Adipocyte (in vitro differentiated cells): Measurements from ENCODE around the gene COPE.
A peak's percentile ranks its signal among the peaks of the same experiment; 100 is the strongest.
"Not testable (repeated sequence)": the region's sequence is repeated elsewhere in the genome, so short reads cannot be mapped to it uniquely, and the experiment has no call there.

Experiments used
- DNase-seq: peaks from one replicate; pipeline ENCODE4 v3.0.0-alpha.2; 2015; ENCODE audit warnings: low read depth
- H3K27me3 ChIP-seq: replicated peaks from 2 replicates; pipeline ENCODE4 v1.7.0; 2013; ENCODE audit warnings: mild to moderate bottlenecking, low read length, moderate library complexity; ENCODE audit not compliant: control insufficient read depth, insufficient read depth
- H3K36me3 ChIP-seq: 2 replicates; pipeline ENCODE4 v1.7.0; 2013; ENCODE audit warnings: low read length, mild to moderate bottlenecking, moderate library complexity; ENCODE audit not compliant: control insufficient read depth, insufficient read depth, severe bottlenecking
- H3K4me1 ChIP-seq: 2 replicates; pipeline ENCODE4 v1.7.0; 2013; ENCODE audit warnings: mild to moderate bottlenecking, low read length, moderate library complexity; ENCODE audit not compliant: control insufficient read depth, insufficient read depth
- H3K4me3 ChIP-seq: 2 replicates; pipeline ENCODE4 v1.7.0; 2013; ENCODE audit warnings: mild to moderate bottlenecking, low read length, moderate library complexity
- H3K9ac ChIP-seq: 2 replicates; pipeline ENCODE4 v1.7.0; 2013; ENCODE audit warnings: mild to moderate bottlenecking, low read length, moderate library complexity
- H3K9me3 ChIP-seq: 2 replicates; pipeline ENCODE4 v1.7.0; 2013; ENCODE audit warnings: mild to moderate bottlenecking, low read length, moderate library complexity; ENCODE audit not compliant: control insufficient read depth

The COPE gene

DNA sequence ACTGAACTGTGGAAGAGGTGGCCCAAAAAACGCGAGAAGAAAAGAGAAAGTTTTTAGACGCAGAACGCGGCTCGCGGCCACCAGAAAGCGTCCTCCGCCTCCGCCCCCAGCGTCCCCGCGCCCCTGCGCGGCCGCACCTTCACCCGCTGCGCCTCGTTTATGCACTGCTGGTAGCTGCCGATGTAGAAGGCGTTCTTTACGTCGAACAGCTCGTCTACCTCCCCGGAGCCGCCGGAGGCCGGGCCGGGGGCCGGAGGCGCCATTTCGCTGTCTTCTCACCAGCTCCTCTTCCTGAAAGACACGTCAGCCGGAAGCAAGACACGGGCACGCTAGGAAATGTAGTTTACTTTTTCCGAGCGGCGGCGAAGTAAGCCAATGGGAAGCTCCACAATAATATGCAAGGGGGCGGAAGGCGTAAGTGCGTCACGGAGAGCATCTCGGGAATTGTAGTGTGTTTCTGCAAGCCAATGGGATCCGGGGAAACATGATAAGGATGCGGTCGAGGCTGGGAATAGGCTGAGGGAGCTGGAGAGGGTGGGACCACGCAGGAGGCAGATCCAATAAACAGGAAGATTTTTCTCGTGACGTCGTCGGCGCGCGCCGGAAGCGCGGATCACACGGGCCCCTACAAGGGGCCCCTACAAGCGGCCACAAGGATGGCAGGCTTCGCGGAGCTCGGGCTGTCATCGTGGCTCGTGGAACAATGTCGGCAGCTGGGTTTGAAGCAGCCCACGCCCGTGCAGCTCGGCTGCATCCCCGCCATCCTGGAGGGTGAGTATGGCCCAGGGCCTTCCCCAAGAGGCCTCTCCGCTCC lies at the start of gene COPE, which contains the start of gene DDX49:
Gene COPE, minus strand, starts transcription at position 302 of the 814 bp plus-strand sequence. Its CDS starts 39 bp downstream, at position 263.
Gene DDX49, plus strand, starts transcription at position 630 of the 814 bp plus-strand sequence. Its CDS starts 27 bp downstream, at position 657.
- Histone ChIP-seq H3K4me1 (peaks cover 20% of the 10 kb centered on the region), H3K4me3 (peak within 1 kb of the TSS; percentile 98), H3K9ac (peak within 1 kb of the TSS; percentile 96), H3K36me3 (peaks cover 38% of the 10 kb centered on the region), H3K9me3 (no peaks in the 10 kb centered on the region), H3K27me3 (no peaks in the 10 kb centered on the region)
- peak; percentile 100 for DNase-seq

- Histone ChIP-seq H3K27me3 (no peaks in the 10 kb centered on the region), H3K4me1 (peaks cover 28% of the 10 kb centered on the region), H3K36me3 (no peaks in the 10 kb centered on the region), H3K9me3 (no peaks in the 10 kb centered on the region), H3K9ac (peak overlapping the region; percentile 25), H3K4me3 (no peak overlapping the region)
- peak; percentile 15 for DNase-seq
Observed at GRCh38 chr19:18967358-18968146, 48.4 kb upstream of the COPE start.

DNA sequence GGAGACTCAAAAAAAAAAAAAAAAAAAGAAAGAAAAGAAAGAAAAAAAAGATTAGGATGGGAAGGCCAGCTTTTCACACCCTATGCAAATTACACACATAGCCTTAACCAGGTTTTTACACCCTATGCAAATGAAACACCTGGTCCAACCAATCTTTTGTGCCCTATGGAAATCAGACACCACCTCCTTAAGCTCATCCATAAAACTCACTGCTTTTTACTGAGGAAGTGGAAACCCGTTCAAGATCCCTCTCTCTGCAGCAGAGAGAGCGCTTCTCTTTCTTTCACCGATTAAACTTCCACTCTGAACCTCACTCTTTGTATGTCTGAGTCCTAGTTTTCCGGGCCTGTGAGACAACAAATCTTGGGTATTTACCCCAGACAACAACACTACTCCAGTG lies 47.1 kb upstream of the COPE start:
- no peaks in the 10 kb centered on the region for H3K9me3 ChIP-seq
- peaks cover 3% of the 10 kb centered on the region for H3K27me3 ChIP-seq
- DNase-seq, result no peak
- H3K36me3 ChIP-seq, result no peaks in the 10 kb centered on the region
- no peak overlapping the region for H3K9ac ChIP-seq
- no peak overlapping the region for H3K4me3 ChIP-seq
- peaks cover 20% of the 10 kb centered on the region for H3K4me1 ChIP-seq

DNA sequence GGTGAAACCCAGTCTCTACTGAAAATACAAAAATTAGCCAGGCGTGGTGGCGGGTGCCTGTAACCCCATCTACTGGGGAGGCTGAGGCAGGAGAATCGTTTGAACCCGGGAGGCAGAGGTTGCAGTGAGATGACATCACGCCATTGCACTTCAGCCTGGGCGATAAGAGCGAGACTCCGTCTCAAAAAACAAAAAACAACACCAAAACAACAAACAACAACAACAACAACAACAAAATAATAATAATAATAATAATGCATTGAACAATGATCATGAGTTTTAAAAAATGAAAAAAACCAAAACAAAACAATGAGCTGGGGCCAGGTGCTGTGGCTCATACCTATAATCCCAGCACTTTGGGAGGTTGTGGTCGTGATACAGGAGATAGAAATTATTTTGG lies 44.9 kb upstream of the COPE start:
- Histone ChIP-seq H3K4me3 (no peak overlapping the region), H3K9ac (no peak overlapping the region), H3K4me1 (peaks cover 9% of the 10 kb centered on the region), H3K27me3 (peaks cover 5% of the 10 kb centered on the region), H3K36me3 (no peaks in the 10 kb centered on the region), H3K9me3 (no peaks in the 10 kb centered on the region)
- DNase-seq, result no peak

GRCh38 chr19:18961767-18962620 lies 42.8 kb upstream of the COPE start:
- DNase-seq, result no peak
- Histone ChIP-seq H3K9me3 (no peaks in the 10 kb centered on the region), H3K9ac (no peak overlapping the region), H3K27me3 (peaks cover 5% of the 10 kb centered on the region), H3K4me3 (no peak overlapping the region), H3K4me1 (no peaks in the 10 kb centered on the region), H3K36me3 (no peaks in the 10 kb centered on the region)

DNA sequence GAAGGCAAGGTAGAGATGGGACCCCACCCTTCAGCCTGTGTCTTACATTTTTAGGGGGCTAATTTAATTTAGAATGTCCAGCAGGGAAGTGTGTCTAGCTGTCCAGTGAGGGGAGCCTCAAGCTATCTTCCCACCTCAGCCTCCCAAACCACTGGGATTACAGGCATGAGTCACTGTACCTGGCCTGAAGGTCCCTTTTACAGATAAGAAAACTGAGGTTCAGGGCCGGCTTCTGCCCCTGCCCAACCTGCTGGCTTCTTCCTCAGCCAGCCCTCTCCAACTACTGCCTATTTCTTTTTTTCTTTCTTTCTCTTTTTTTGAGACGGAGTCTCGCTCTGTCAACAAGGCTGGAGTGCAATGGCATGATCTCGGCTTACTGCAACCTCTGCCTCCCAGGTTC lies 41.2 kb upstream of the COPE start:
- Histone ChIP-seq H3K4me1 (no peaks in the 10 kb centered on the region), H3K9me3 (no peaks in the 10 kb centered on the region), H3K4me3 (no peak overlapping the region), H3K9ac (no peak overlapping the region), H3K27me3 (peaks cover 5% of the 10 kb centered on the region), H3K36me3 (no peaks in the 10 kb centered on the region)
- DNase-seq, result no peak

GRCh38 chr19:18955042-18955441 lies 35.9 kb upstream of the COPE start:
- Histone ChIP-seq H3K27me3 (no peaks in the 10 kb centered on the region), H3K36me3 (no peaks in the 10 kb centered on the region), H3K9me3 (no peaks in the 10 kb centered on the region), H3K9ac (no peak overlapping the region), H3K4me1 (no peaks in the 10 kb centered on the region), H3K4me3 (no peak overlapping the region)
- DNase-seq, result no peak

DNA sequence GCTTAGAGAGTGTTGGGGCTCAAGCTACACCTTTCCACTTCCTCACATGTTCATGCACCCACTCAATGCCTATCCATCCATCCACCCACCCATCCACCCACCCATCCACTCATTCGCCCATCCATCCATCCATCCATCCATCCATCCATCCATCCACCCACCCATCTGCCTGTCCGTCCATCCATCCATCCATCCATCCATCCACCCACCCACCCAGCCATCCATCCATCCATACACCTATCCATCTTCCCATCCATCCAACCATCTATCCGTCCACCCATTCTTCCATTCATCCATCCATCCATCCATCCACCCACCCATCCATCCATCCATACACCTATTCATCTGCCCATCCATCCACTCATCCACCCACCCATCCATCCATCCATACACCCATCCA lies 34.9 kb upstream of the COPE start:
- Histone ChIP-seq H3K4me1 (no peaks in the 10 kb centered on the region), H3K4me3 (no peak overlapping the region), H3K27me3 (no peaks in the 10 kb centered on the region), H3K36me3 (no peaks in the 10 kb centered on the region), H3K9me3 (no peaks in the 10 kb centered on the region), H3K9ac (no peak overlapping the region)
- no peak for DNase-seq

- H3K36me3 ChIP-seq, H3K4me1 ChIP-seq: not testable (repeated sequence)
Observed at GRCh38 chr19:18952364-18953003, 33.3 kb upstream of the COPE start.

GRCh38 chr19:18951721-18952281 lies 32.6 kb upstream of the COPE start:
- H3K27me3 ChIP-seq, result no peaks in the 10 kb centered on the region
- DNase-seq, result peak; percentile 70
- H3K9me3 ChIP-seq, result no peaks in the 10 kb centered on the region
- no peak overlapping the region for H3K4me3 ChIP-seq
- no peak overlapping the region for H3K9ac ChIP-seq
- no peaks in the 10 kb centered on the region for H3K4me1 ChIP-seq
- H3K36me3 ChIP-seq, result no peaks in the 10 kb centered on the region

More at GRCh38 chr19:18952364-18953003, 33.3 kb upstream of the COPE start:
- H3K9me3 ChIP-seq, DNase-seq, H3K27me3 ChIP-seq, H3K9ac ChIP-seq, H3K4me3 ChIP-seq: not testable (repeated sequence)
